NCI-H2081 treated with DMSO at 0.1 percent for 48 hours (cell line): ENCODE results near the gene CPT1B.
"Not testable (repeated sequence)": the region's sequence is repeated elsewhere in the genome, so short reads cannot be mapped to it uniquely, and the experiment has no call there.

Source experiments
- DNase-seq: peaks from one replicate; lab custom pipeline; 2025; lab: John Stamatoyannopoulos, UW

Gene CPT1B

DNA sequence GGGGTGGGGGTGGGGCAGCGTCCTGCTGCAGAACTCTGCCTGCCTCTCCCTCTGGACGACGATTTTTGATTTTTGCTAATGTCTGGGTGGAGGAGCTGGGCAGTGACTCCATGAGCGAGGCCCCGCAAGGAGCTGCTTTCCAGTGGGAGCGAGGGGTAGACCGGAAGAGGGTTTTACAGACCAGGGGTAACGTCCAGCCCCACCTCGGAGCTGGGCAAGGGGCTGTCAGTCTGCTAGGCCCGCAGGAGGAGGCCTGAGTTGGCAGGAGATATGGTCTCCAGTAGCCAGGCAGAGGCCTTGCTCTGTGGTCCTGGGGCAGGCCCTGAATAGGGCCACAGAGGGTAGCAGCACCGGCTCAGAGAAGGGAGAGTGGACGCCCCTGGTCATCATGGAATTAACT, 31.4 kb upstream of the CPT1B start:
- DNase-seq = no peak

DNA sequence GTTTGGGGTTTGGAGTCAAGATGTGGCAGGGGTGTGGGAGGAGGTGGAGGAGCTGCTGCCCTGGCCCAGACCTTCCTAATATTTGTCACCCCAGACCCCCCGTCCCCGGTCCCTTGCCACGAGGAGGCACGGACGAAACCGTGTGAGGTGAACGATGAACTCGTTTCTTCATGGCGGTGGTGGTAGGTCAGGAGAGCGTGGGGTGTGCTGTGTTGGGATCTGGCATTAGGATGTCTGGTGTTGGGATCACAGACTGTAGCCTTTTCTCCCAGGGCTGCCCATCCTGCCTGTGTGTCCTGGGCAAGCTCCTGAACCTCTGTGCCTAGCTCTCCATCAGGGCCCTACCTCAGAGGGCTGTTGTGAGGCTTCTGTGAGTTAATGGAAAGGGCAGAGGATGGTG, 30.8 kb upstream of the CPT1B start:
- no peak for DNase-seq

DNA sequence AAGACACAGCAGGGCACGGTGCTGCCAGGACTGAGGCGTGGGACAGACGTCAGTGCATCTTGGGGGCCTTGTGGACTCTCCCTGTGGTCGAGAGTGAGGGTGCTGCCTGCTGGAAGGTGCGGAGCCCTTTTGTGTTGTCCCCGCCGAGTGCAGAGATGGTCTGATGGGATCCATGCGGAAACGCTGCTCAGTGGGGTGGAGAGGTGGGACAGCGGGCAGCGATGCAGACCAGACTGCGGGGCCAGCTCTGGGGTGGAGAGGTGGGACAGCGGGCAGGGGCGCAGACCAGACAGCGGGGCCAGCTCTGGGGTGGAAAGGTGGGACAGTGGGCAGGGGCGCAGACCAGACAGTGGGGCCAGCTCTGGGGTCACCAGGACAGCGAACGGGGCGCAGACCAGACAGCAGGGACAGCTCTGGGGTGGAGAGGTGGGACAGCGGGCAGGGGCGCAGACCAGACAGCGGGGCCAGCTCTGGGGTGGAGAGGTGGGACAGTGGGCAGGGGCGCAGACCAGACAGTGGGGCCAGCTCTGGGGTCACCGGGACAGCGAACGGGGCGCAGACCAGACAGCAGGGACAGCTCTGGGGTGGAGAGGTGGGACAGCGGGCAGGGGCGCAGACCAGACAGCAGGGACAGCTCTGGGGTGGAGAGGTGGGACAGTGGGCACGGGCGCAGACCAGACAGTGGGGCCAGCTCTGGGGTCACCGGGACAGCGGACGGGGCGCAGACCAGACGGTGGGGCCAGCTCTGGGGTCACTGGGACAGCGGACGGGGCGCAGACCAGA, 30.0 kb upstream of the CPT1B start:
- not testable (repeated sequence) for DNase-seq

DNA sequence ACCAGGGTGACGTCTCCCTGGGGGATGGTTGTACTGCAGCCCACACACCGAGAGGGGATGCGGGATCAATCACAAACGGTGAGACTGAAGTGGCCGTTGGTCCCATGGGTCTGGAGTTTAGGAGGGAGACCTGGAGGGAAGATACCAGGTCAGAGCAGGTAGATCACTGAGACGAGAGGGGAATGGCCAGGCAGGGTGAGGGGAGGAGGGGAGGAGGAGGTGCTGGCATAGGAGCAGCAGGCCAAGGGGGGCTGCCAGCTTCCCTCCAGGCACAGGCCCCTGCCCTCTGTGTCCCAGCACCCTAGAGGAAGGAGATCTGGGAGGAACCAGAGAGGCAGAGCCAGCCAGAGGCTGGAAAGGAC, 29.4 kb upstream of the CPT1B start:
- DNase-seq = no peak

DNA sequence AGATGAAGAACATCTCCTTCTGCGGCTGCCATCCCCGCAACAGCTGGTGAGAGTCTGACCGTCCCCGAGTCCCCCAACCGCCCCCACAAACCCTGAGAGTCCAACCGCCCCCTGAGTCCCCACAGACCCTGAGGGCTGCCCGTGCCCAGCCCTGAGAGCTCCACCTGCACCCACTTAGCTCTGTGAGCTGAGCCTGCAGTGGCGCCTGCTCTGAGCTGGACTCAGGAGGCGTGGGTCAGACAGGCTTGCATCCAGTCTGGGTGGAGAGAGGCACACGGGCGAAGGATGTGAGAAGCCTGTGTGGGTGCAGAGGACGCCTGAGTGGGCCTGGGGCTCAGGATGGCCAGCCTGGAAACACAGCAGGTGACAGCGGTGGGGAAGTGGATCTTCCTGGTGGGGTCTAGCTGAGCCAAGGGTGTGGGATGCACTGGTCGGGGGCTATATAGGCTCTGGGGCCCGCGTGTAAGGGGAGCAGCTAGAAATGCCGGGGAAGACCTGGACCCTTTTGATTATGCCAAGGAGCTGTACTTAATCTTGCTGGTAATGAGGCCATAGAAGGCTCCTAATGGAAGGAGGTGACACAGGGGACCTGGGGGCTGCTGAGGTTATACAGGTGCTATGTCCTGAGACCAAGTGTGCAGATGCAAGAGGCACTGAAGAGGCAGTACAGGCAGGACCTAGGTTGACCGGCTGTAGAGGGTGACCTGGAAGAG, 28.9 kb upstream of the CPT1B start:
- DNase-seq = no peak

DNA sequence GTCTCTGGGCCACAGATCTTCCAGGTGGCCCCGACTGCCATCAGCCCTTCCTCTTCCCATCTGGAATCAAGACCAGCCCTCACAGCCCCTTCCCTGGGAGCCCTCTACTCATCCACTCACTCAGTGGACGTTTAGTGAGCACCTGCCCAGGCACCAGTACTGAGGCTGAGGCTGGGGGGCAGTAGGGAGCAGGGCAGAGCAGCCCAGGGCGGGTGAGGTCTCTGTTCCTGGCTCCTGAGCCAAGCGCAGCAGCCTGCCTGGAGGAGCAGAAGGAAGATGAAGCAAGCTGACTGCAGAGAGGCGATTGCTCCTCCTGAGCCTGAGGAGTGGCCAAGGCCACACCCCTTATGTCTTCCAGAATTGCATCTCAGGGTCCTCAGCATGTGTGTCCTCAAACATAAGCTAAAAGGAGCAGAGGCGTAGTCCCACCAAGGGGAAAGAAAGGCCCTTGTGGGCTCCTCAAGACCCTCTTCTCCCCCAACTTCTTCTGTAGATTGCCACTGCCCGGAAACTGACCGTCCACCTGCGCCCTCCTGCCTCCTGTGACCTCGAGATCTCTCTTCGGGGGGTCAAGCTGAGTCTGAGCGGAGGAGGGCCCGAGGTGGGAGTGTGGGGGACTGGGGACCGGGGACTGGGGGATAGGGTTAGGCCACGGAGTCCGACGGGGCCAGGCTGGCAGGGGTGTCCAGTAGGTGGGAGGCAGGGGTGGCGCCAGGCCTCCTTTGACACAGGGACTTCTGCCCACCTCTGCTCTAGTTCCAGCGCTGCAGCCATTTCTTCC, 28.1 kb upstream of the CPT1B start:
- no peak for DNase-seq

DNA sequence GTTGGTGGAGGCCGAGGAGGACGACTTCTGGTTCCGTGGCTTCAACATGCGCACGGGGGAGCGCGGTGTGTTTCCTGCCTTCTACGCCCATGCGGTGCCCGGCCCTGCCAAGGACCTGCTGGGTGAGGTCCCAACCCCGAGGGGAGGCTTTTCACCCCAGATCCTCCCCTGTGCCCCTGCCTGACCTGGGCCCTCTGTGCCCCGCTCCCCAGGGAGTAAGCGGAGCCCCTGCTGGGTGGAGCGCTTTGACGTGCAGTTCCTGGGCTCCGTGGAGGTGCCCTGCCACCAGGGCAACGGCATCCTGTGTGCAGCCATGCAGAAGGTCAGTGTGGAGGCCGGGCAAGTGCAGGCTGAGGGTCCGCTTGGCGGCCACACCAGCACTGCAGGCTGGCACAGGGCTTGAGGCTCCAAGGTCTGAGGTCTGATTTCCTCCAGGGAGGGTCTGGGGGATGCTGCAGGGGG, 27.4 kb upstream of the CPT1B start:
- DNase-seq = no peak

DNA sequence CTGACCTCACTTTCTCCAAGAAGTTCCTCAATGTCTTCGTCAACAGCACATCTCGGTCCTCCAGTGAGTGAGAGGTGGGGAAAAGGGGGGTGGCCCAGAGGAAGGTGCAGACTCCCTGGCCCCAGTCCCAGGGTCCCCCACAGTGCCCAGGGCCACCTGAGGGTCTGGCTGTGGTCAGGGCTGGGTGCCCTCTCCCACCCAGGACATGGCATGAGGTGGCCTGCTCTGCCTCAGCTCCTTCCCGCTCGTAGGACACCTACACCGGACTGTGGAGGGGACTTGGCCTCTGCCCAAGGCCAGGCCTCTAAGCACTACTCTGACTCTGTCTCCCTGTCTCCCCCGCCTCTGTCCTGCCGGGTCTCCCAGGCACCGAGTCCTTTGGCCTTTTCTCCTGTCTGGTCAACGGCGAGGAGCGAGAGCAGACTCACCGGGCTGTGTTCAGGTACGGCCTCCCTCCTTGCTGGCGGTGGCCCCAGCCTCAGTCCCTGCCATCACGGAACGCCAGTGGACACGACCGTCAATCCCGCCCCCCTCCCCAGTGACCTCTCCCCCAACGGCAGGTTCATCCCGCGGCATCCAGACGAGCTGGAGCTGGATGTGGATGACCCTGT, 26.9 kb upstream of the CPT1B start:
- no peak for DNase-seq

DNA sequence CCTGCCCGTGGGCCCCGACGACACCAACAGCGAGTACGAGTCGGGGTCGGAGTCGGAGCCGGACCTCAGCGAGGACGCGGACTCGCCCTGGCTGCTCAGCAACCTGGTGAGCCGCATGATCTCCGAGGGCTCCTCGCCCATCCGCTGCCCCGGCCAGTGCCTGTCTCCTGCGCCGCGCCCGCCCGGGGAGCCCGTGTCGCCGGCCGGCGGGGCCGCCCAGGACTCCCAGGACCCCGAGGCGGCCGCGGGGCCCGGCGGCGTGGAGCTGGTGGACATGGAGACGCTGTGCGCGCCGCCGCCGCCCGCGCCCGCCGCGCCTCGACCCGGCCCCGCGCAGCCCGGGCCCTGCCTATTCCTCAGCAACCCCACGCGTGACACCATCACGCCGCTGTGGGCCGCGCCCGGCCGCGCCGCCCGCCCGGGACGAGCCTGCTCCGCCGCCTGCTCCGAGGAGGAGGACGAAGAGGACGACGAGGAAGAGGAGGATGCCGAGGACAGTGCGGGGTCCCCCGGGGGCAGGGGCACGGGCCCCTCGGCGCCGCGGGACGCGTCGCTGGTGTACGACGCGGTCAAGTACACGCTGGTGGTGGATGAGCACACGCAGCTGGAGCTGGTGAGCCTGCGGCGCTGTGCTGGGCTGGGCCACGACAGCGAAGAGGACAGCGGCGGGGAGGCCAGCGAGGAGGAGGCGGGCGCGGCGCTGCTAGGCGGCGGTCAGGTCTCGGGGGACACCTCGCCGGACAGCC, 26.2 kb upstream of the CPT1B start:
- DNase-seq = no peak

DNA sequence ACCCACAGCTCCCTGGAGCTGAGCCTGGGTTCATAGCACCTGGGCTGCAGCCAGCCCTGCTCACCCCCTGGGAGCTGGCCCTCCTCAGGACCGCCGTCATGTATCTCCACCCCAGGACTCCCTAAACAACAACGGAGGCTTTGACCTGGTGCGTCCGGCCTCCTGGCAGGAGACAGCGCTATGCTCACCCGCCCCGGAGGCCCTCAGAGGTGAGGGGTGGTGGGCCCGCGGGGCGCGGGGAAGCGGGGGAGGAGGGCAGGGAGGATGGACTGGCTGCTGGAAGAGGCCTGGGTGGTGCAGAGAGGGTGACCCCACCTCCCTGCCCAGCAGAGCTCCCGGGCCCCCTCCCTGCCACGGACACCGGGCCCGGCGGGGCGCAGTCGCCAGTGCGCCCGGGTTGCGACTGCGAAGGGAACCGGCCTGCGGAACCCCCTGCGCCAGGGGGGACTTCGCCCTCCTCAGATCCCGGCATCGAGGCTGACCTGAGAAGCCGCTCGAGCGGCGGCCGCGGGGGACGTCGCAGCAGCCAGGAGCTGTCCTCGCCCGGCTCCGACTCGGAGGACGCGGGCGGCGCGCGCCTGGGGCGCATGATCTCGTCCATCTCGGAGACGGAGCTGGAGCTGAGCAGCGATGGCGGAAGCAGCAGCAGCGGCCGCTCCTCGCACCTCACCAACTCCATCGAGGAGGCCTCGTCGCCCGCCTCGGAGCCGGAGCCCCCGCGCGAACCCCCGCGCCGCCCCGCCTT, 25.5 kb upstream of the CPT1B start:
- no peak for DNase-seq

DNA sequence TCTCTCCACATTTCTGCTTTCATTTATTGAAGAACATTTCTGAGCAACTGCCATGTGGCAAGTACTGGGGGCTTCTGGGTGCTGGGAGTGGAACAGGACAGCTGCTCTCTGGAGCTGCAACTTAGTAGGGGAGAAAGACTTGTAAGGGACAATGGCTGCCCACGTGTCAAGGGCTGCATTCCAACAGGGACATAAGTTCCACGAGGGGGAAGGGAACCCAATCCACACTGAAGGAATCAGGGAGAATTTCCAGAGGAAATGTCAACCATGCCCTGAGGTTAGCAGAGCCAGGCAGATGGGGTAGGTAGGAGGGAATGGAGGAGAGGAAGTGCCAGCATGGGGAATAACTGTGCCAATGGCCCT, 24.1 kb upstream of the CPT1B start:
- DNase-seq = no peak

DNA sequence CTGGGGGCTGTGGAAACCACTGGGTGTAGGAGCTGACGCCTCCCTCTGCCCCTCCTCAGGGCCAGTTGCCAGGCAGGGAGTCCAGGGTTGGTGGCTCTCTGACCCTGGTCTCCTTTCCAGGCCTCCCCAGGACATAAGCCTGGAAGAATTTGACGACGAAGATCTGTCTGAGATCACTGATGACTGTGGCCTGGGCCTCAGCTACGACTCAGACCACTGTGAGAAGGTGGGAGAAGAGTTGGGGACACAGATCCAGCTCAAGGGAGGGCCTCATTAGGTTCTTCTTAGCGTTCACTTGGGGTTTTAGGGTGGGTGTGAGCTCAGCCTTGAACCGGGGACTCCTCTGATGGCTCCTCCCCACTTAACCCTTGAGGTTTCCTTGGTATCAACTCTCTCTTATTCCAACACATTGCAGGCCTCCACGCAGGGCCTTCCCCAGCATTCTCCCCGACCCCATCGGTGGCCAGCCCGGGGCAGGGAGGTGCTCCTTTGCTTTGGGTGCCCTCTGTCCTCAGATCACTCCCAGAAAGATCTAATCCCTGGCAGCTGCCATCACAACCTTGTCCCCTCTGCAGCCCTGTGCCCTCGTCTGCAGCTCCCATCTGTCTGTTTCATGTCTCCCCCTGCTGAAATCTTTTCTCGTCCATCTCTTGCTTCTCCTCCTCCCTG, 23.6 kb upstream of the CPT1B start:
- no peak for DNase-seq

DNA sequence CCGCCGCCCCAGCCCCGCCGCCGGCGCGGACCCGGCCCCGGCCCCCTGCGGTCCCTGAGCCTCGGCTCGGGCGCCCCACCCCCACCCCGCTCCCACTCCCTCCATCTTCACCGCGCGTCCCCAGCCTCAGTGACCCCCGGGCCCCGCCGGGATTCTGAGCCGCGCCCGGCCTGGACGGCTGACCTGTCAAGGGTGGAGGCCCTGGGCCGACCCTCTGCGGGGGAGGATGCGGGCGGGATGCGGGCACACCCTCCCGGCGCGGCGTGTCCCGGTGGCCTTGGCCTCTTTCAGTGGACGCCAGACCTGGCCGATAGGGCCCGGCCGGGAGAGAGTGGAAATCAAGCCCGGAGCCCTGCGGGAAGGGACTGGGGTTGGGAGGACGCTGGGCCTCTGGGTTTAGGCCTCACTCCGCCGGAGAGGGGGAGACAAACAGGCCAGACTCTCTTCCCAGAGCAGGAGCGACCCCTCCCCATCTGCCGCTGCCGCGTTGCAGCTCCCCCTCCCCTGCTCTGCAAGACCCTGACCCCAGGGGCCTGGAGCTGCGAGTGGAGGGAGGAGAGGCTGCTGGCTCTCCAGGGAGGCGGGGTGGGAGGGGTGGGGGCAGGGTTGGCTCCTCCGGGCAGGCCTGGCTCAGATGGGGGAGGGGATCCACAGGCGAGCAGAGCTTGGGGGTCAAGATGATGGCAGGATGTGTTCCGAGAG, 22.9 kb upstream of the CPT1B start:
- no peak for DNase-seq

DNA sequence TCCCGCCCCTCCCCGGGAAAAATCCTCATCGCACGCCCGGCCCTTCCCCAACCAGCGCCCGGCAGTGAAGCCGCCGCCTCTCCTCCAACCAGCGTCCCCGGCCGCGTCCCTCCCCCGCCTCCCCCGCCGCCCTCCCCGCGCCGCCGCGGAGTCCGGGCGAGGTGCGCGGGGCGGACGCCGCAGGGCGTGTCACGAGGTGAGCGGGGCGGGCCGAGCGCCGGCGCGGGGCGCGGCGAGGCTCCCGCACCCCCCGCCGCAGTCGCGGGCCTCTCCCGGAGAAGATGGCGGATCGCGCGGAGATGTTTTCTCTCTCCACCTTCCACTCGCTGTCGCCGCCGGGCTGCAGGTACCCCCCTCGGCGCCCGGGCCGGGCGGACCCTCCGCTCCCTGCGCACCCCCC, 22.3 kb upstream of the CPT1B start, which contains the start of gene MAPK8IP2:
Gene MAPK8IP2 (plus strand): TSS at position 256 of the 400 bp plus-strand sequence. CDS start 26 bp downstream, at position 282.
- no peak for DNase-seq

DNA sequence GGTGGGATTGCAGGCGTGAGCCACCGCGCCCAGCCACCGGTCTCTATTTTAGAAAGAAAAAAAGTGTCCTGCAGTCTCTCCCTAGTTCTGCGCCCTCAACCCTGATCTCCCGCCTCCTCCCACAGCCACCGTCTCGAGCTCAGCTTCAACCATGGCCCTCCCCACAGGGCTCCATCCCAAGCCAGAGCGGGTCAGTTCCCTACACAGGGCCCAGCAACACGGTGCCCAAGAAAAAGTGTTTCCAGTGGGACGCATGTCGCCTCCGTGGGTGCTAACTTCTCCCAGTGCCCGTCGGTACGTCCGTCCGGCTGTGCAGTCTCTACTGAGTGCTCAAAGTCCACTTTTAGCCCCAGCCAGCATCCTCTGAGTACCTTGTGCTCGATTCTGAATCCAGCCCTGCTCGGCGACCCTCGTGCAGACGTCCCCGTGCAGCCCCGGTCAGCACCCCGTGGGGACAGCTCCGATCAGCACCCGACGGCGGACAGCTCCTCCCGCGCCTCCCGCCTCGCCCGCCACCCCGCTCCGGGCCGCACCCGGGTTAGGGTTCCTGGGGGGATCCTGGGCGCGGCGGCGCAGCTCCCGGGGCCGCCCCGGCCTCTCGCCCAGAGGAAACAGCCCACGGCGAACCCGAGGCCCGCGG, 21.7 kb upstream of the CPT1B start:
- no peak for DNase-seq

DNA sequence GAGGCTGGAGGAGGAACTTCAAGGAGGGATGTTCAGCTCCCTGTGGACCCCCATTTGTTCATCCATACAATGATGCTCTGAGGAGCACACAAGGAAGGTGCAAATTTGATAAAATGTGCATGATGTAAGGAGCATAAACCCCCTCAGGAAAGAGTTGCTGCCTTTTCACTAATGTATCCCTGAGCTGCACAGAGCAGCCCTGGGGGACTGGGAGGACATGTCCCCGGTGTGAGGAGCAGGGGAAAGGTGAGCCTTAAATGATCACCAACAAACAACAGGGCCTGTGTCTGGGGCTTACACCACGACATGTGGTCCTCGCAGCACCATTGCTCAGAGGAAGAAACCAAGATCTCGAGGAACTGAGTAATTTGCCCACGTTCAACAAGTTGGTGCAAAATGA, 18.9 kb upstream of the CPT1B start:
- no peak for DNase-seq

DNA sequence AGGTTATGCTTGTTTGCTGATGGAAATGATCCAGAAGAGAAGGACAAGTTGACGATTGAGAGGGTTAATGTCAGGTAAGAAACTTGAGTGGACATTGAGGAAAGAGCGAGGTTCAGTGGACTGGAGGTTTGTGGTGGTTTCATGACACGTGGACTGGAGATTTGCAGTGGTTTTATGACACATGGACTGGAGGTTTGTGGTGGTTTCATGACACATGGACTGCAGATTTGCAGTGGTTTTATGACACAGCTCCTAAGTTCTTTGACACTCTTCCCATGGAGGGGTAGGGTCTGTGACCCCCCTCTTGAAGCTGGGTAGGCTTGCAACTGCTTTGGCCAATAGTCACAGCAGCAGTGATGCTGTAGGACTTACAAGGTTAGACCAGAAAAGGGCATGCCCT, 17.0 kb upstream of the CPT1B start:
- no peak for DNase-seq

DNA sequence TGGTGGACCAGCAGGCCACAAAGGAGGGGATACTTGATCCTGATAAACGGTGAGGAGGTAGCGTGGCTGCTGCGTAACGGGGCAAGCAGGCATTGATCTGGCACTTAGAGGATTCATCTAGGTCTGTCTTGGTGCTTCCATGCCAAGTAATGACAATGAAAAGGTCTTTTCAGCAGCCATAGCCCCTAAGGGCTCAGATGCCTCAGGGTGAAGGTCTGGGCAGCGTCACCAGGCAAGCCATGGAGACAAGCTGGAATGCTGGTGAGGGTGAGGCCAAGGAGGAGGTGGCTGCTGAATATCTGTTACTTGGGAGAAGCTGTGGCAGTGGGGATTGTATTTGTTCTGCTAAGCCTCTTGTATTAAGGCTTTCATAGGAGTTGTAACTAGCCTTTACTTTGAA, 9.2 kb upstream of the CPT1B start:
- DNase-seq = no peak

DNA sequence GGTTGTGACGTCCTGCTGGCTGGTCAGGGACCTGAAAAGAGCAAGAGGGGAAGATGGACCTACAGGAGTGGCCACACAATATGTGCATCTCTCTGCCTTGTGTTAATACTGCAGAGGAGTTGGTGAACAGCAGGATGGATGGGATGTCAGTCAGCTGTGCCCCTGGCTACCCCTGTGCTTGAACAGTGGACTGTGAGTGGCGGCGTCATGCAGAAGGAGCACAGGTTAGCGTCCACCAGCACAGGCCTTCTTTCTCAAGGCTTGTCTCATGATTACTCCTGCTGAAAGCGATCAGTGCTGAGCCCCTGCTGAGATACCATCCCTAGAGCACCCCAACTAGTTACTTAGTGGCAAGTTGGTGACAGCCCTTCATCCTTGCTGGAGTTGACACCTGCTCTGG, 8.2 kb upstream of the CPT1B start:
- DNase-seq = no peak
